Measurements from ENCODE around the gene ELAVL4. TPM values are rescaled to one million over a fixed set of nuclear protein-coding genes. Genes with fewer than 3 reads are reported as not detected.
"Not testable (repeated sequence)": the region's sequence is repeated elsewhere in the genome, so short reads cannot be mapped to it uniquely, and the experiment has no call there.

ELAVL4 gene
- total RNA-seq, 1 donor from 2014 or later: not detected

GRCh38 chr1:50163680-50164079 is 55.0 kb downstream of the ELAVL4 start:
- H3K27me3 ChIP-seq (ENCODE audit: insufficient read depth, low read length): no peaks in the 10 kb centered on the region
- no peak for FAIRE-seq
- no peak overlapping the region for H3K9ac ChIP-seq (ENCODE audit: low read length)

GRCh38 chr1:50166351-50166750 is 57.6 kb downstream of the ELAVL4 start:
- not testable (repeated sequence) for H4K20me1 ChIP-seq (ENCODE audit: insufficient read depth, low read length); H3K36me3 Mint-ChIP-seq (ENCODE audit: low read depth, unreplicated experiment); DNase-seq (ENCODE audit: low read depth); H3K4me2 ChIP-seq (ENCODE audit: low read length); H3K9me3 ChIP-seq (ENCODE audit: insufficient read depth, low read depth, low read length); H3K9me3 Mint-ChIP-seq (ENCODE audit: unreplicated experiment); H2AFZ ChIP-seq (ENCODE audit: low read depth, low read length); H3K27ac Mint-ChIP-seq (ENCODE audit: unreplicated experiment); H3K36me3 ChIP-seq (ENCODE audit: insufficient read depth, low read length); FAIRE-seq; H3K27ac ChIP-seq (ENCODE audit: low read depth, low read length); H3K79me2 ChIP-seq (ENCODE audit: insufficient read depth, low read length); H3K4me3 ChIP-seq (ENCODE audit: insufficient read depth, low read depth, low read length); H3K9ac ChIP-seq (ENCODE audit: low read length); H3K4me1 Mint-ChIP-seq (ENCODE audit: low read depth, unreplicated experiment); H3K4me1 ChIP-seq (ENCODE audit: insufficient read depth, low read length); H3K4me3 Mint-ChIP-seq (ENCODE audit: unreplicated experiment); H3K27me3 Mint-ChIP-seq (ENCODE audit: low read depth, unreplicated experiment); H3K27me3 ChIP-seq (ENCODE audit: insufficient read depth, low read length)

More at GRCh38 chr1:50163680-50164079, 55.0 kb downstream of the ELAVL4 start:
- Mint-ChIP-seq H3K4me3 (ENCODE audit: unreplicated experiment) (no peak overlapping the region), H3K27me3 (ENCODE audit: low read depth, unreplicated experiment) (no peaks in the 10 kb centered on the region), H3K4me1 (ENCODE audit: low read depth, unreplicated experiment) (no peaks in the 10 kb centered on the region), H3K36me3 (ENCODE audit: low read depth, unreplicated experiment) (no peaks in the 10 kb centered on the region), H3K9me3 (ENCODE audit: unreplicated experiment) (no peaks in the 10 kb centered on the region), H3K27ac (ENCODE audit: unreplicated experiment) (no peak overlapping the region)
- H3K4me1 ChIP-seq (ENCODE audit: insufficient read depth, low read length): no peaks in the 10 kb centered on the region
- no peak overlapping the region for H3K4me3 ChIP-seq (ENCODE audit: insufficient read depth, low read depth, low read length)
- no peak for DNase-seq (ENCODE audit: low read depth)
- H3K9me3 ChIP-seq (ENCODE audit: insufficient read depth, low read depth, low read length): no peaks in the 10 kb centered on the region
- H4K20me1 ChIP-seq (ENCODE audit: insufficient read depth, low read length): no peaks in the 10 kb centered on the region
- no peaks in the 10 kb centered on the region for H3K79me2 ChIP-seq (ENCODE audit: insufficient read depth, low read length)
- TF ChIP-seq CTCF (IDR thresholded peaks at IDR 0.05; ENCODE audit: insufficient read depth, low read depth, low read length) (no peak), EZH2 (IDR thresholded peaks at IDR 0.05; ENCODE audit: insufficient read depth, low read length) (no peak)
- no peaks in the 10 kb centered on the region for H3K36me3 ChIP-seq (ENCODE audit: insufficient read depth, low read length)
- H3K27ac ChIP-seq (ENCODE audit: low read depth, low read length): no peak overlapping the region
- H3K4me2 ChIP-seq (ENCODE audit: low read length): no peak overlapping the region
- no peak overlapping the region for H2AFZ ChIP-seq (ENCODE audit: low read depth, low read length)

GRCh38 chr1:50172299-50172698 is 63.6 kb downstream of the ELAVL4 start:
- Histone ChIP-seq H4K20me1 (ENCODE audit: insufficient read depth, low read length) (no peaks in the 10 kb centered on the region), H3K27ac (ENCODE audit: low read depth, low read length) (no peak overlapping the region), H3K4me2 (ENCODE audit: low read length) (no peak overlapping the region), H3K9me3 (ENCODE audit: insufficient read depth, low read depth, low read length) (no peaks in the 10 kb centered on the region), H2AFZ (ENCODE audit: low read depth, low read length) (no peak overlapping the region), H3K4me3 (ENCODE audit: insufficient read depth, low read depth, low read length) (no peak overlapping the region), H3K79me2 (ENCODE audit: insufficient read depth, low read length) (no peaks in the 10 kb centered on the region), H3K9ac (ENCODE audit: low read length) (no peak overlapping the region), H3K36me3 (ENCODE audit: insufficient read depth, low read length) (no peaks in the 10 kb centered on the region), H3K27me3 (ENCODE audit: insufficient read depth, low read length) (no peaks in the 10 kb centered on the region), H3K4me1 (ENCODE audit: insufficient read depth, low read length) (no peaks in the 10 kb centered on the region)
- TF ChIP-seq EZH2 (IDR thresholded peaks at IDR 0.05; ENCODE audit: insufficient read depth, low read length) (no peak), CTCF (IDR thresholded peaks at IDR 0.05; ENCODE audit: insufficient read depth, low read depth, low read length) (no peak)
- H3K4me1 Mint-ChIP-seq (ENCODE audit: low read depth, unreplicated experiment): no peaks in the 10 kb centered on the region
- H3K27ac Mint-ChIP-seq (ENCODE audit: unreplicated experiment): no peak overlapping the region
- peaks cover 2% of the 10 kb centered on the region for H3K9me3 Mint-ChIP-seq (ENCODE audit: unreplicated experiment)
- no peaks in the 10 kb centered on the region for H3K36me3 Mint-ChIP-seq (ENCODE audit: low read depth, unreplicated experiment)
- peaks cover 9% of the 10 kb centered on the region for H3K27me3 Mint-ChIP-seq (ENCODE audit: low read depth, unreplicated experiment)
- FAIRE-seq (no peak), DNase-seq (ENCODE audit: low read depth) (no peak)
- no peak overlapping the region for H3K4me3 Mint-ChIP-seq (ENCODE audit: unreplicated experiment)
